KBM-7 (cell line): Measurements from ENCODE around the gene ADGRL3.
"Not testable (repeated sequence)": the region's sequence is repeated elsewhere in the genome, so short reads cannot be mapped to it uniquely, and the experiment has no call there.

Experiments
- DNase-seq: peaks from one replicate; pipeline ENCODE4 v3.0.0-alpha.2; 2015
- in situ Hi-C: fragments of 300-500 bp; cut with MboI; formaldehyde crosslinking; loops from 2 replicates; pipeline ENCODE4 v1.14.3; 2020; ENCODE audit warnings: low sequenced_read_pairs, low pct_unique_long_range_greater_than_20kb, mixed read lengths

The ADGRL3 gene

GRCh38 chr4:61203436-61203790 lies 3.3 kb downstream of the ADGRL3 start:
- no peak for DNase-seq
- in situ Hi-C loops: no loop called here

- no peak for DNase-seq
- in situ Hi-C loops: no loop called here
These were observed 4.4 kb downstream of the ADGRL3 start for GRCh38 chr4:61204353-61205060.

GRCh38 chr4:61205066-61205465 lies 4.9 kb downstream of the ADGRL3 start:
- no peak for DNase-seq
- in situ Hi-C loops: no loop called here

- in situ Hi-C loops, DNase-seq: not testable (repeated sequence)
These were observed 7.0 kb downstream of the ADGRL3 start for GRCh38 chr4:61207156-61207555.

- no peak for DNase-seq
- in situ Hi-C loops: no loop called here
These were observed 10.2 kb downstream of the ADGRL3 start for GRCh38 chr4:61210186-61210939.

GRCh38 chr4:61211781-61212180 lies 11.7 kb downstream of the ADGRL3 start:
- no peak for DNase-seq
- in situ Hi-C loops: no loop called here

GRCh38 chr4:61212788-61213187 lies 12.7 kb downstream of the ADGRL3 start:
- in situ Hi-C loops: no loop called here
- no peak for DNase-seq

- no peak for DNase-seq
These were observed 14.6 kb downstream of the ADGRL3 start for GRCh38 chr4:61214680-61215079.

GRCh38 chr4:61217222-61217621 lies 17.1 kb downstream of the ADGRL3 start:
- DNase-seq: no peak
- in situ Hi-C loops: no loop called here

More at GRCh38 chr4:61214680-61215079, 14.6 kb downstream of the ADGRL3 start:
- in situ Hi-C loops: no loop called here

GRCh38 chr4:61220556-61220955 lies 20.4 kb downstream of the ADGRL3 start:
- in situ Hi-C loops: no loop called here
- DNase-seq: no peak

GRCh38 chr4:61223385-61223784 lies 23.3 kb downstream of the ADGRL3 start:
- in situ Hi-C loops: no loop called here
- no peak for DNase-seq

GRCh38 chr4:61224573-61224972 lies 24.4 kb downstream of the ADGRL3 start:
- no peak for DNase-seq
- in situ Hi-C loops: no loop called here

GRCh38 chr4:61225656-61226055 lies 25.5 kb downstream of the ADGRL3 start:
- in situ Hi-C loops: no loop called here
- DNase-seq: no peak

GRCh38 chr4:61231421-61231820 lies 31.3 kb downstream of the ADGRL3 start:
- in situ Hi-C loops: no loop called here
- no peak for DNase-seq

GRCh38 chr4:61239250-61239649 lies 39.1 kb downstream of the ADGRL3 start:
- in situ Hi-C loops: no loop called here
- DNase-seq: no peak

GRCh38 chr4:61243962-61244361 lies 43.8 kb downstream of the ADGRL3 start:
- in situ Hi-C loops: no loop called here

GRCh38 chr4:61245069-61245714 lies 45.1 kb downstream of the ADGRL3 start:
- in situ Hi-C loops: no loop called here
- DNase-seq: no peak

More at GRCh38 chr4:61243962-61244361, 43.8 kb downstream of the ADGRL3 start:
- no peak for DNase-seq

GRCh38 chr4:61246034-61246433 lies 45.9 kb downstream of the ADGRL3 start:
- DNase-seq: no peak
- in situ Hi-C loops: no loop called here

GRCh38 chr4:61248705-61249104 lies 48.6 kb downstream of the ADGRL3 start:
- DNase-seq: no peak
- in situ Hi-C loops: no loop called here

- no peak for DNase-seq
- in situ Hi-C loops: no loop called here
These were observed 51.0 kb downstream of the ADGRL3 start for GRCh38 chr4:61251129-61251528.
